GM12892 (cell line): Measurements from ENCODE around the gene PRKRA.

Source experiments
- POLR2A ChIP-seq: IDR thresholded peaks from 2 replicates; pipeline ENCODE4 v1.6.1; 2011; ENCODE audit warnings: low read depth, low read length, control low read depth
- POLR2AphosphoS5 ChIP-seq: IDR thresholded peaks from 2 replicates; pipeline ENCODE4 v1.6.1; 2011; ENCODE audit warnings: low read depth, low read length, control low read depth
- TAF1 ChIP-seq: IDR thresholded peaks from 2 replicates; pipeline ENCODE4 v1.6.1; 2011; ENCODE audit warnings: low read depth, mild to moderate bottlenecking, control low read depth, low read length, borderline replicate concordance

DNA sequence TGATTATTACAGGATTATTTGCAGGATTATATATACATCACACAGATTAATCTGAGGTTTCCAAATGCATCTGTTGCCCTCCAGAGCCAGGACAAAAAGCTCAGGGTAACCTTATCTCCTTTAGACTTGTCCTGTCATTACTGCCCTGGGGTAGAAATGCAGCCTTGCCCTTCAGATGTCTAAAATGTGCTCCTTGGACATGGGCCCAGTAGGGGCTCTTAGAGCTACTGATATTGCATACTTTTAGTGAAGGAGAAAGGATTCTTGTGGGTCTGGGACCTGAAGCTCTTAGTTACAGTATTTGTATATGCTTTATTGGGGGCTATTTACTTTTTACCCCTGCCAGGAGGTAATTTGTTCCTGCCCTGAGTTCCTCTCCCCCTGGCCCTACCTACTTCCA is 56.1 kb downstream of the PRKRA start:
- TF ChIP-seq TAF1: no peak
- no peak for TF ChIP-seq POLR2A
- no peak for TF ChIP-seq POLR2AphosphoS5
